K562 (cell line): ENCODE measurements around the gene MYEF2. TPM values are rescaled to one million over a fixed set of nuclear protein-coding genes. Genes with fewer than 3 reads are reported as not detected.

Experiments
- ATAC-seq: fragments of 200-7000 bp; cut with Tn5 transposase; 3 replicates; pipeline ENCODE4 v1.9.1; 2020; ENCODE audit warnings: moderate library complexity
- BruUV-seq: library from RNA; stranded (reverse); fragments of 400-500 nt; replicated peaks from 2 replicates; lab custom pipeline; 2021; lab: Mats Ljungman, UMichigan
- CTCF ChIA-PET: fragments of 300-600 bp; formaldehyde crosslinking; extraction: SDS; loops from one replicate; lab custom pipeline; 2021; ENCODE audit warnings: low intra/inter-chr PET ratio; lab: Yijun Ruan, JAX
- POLR2A ChIA-PET: fragments of 300-600, 350-650 bp; sonication (Branson Sonifier 250); formaldehyde crosslinking; extraction: SDS; loops from one replicate; lab custom pipeline; 2021; ENCODE audit warnings: antibody characterized with exemption, inconsistent platforms; lab: Yijun Ruan, JAX
- DNase-seq, 4 experiments: peaks; one replicate each; pipeline versions ENCODE4 v3.0.0 to v3.0.0-alpha.2; 2011 to 2018; ENCODE audit warnings: low spot score in 3 of 4, mixed read lengths in 3 of 4; ENCODE audit errors: extremely low read depth in 1 of 4
- FAIRE-seq: peaks from 2 replicates; lab custom pipeline; 2011; peaks lifted over from hg19 to GRCh38; lab: Jason Lieb, UNC
- H2AFZ ChIP-seq: 2 replicates; pipeline ENCODE4 v1.6.0; 2011; ENCODE audit warnings: low read depth, low read length, control low read depth, inconsistent platforms
- H3K27ac ChIP-seq: fragments of 200-600 bp; 3 replicates; pipeline ENCODE4 v1.8.0; 2011; ENCODE audit warnings: low read depth, mild to moderate bottlenecking, control low read depth, inconsistent platforms, low read length, moderate library complexity, mixed read lengths; ENCODE audit errors: extremely low read depth
- H3K27me3 ChIP-seq, 2 experiments: fragments of 300-600 bp in 1 of 2; 2 replicates in 1 of 2; 3 replicates in 1 of 2; pipeline versions ENCODE4 v1.6.0 to v1.8.0; 2011; ENCODE audit warnings: inconsistent platforms in 2 of 2, low read length in 2 of 2, mild to moderate bottlenecking in 1 of 2, mixed read lengths in 1 of 2, moderate library complexity in 1 of 2; ENCODE audit not compliant: control insufficient read depth in 2 of 2, insufficient read depth in 2 of 2
- H3K36me3 ChIP-seq: fragments of 300-600 bp; 3 replicates; pipeline ENCODE4 v1.8.0; 2011; ENCODE audit warnings: mild to moderate bottlenecking, low read length, inconsistent platforms; ENCODE audit not compliant: control insufficient read depth, insufficient read depth
- H3K4me1 ChIP-seq, 2 experiments: fragments of 200-600 bp in 1 of 2; replicated peaks in 1 of 2; 2 replicates in 1 of 2; 3 replicates in 1 of 2; pipeline versions ENCODE4 v1.5.1 to v1.8.0; 2011; ENCODE audit warnings: inconsistent platforms in 2 of 2, low read length in 2 of 2, mild to moderate bottlenecking in 1 of 2, mixed read lengths in 1 of 2, moderate library complexity in 1 of 2; ENCODE audit not compliant: control insufficient read depth in 2 of 2, insufficient read depth in 2 of 2
- H3K4me2 ChIP-seq: 2 replicates; pipeline ENCODE4 v1.6.1; 2011; ENCODE audit warnings: low read length, control low read depth, inconsistent platforms, mixed read lengths; ENCODE audit not compliant: insufficient read depth
- H3K4me3 ChIP-seq: fragments of 200-600 bp; sonication (generic), shearing (Covaris generic); 2 replicates; pipeline ENCODE4 v1.5.1; 2016; ENCODE audit warnings: control low read depth, inconsistent platforms
- H3K79me2 ChIP-seq: fragments of 200-600 bp; 3 replicates; pipeline ENCODE4 v1.8.0; 2011; ENCODE audit warnings: low read length, inconsistent platforms; ENCODE audit not compliant: control insufficient read depth, insufficient read depth
- H3K9ac ChIP-seq, 2 experiments: 2 replicates each; pipeline versions ENCODE4 v1.6.0 to v1.6.1; 2011; ENCODE audit warnings: low read depth in 2 of 2, low read length in 2 of 2, control low read depth in 1 of 2, inconsistent platforms in 1 of 2, mild to moderate bottlenecking in 1 of 2, mixed read lengths in 1 of 2; ENCODE audit not compliant: insufficient read depth in 1 of 2
- H3K9me1 ChIP-seq: one replicate; pipeline ENCODE4 v1.6.0; 2011; ENCODE audit warnings: inconsistent platforms, mild to moderate bottlenecking, low read length, moderate library complexity; ENCODE audit not compliant: control insufficient read depth, insufficient read depth
- H3K9me3 ChIP-seq: replicated peaks from 2 replicates; pipeline ENCODE4 v1.5.1; 2011; ENCODE audit warnings: low read depth, low read length, inconsistent platforms; ENCODE audit not compliant: control insufficient read depth, insufficient read depth
- H4K20me1 ChIP-seq: replicated peaks from 2 replicates; pipeline ENCODE4 v1.6.1; 2011; ENCODE audit warnings: low read length, inconsistent platforms, mixed read lengths; ENCODE audit not compliant: control insufficient read depth, insufficient read depth
- CHD2 ChIP-seq: IDR thresholded peaks from 2 replicates; pipeline ENCODE4 v1.6.1; 2011; ENCODE audit warnings: low read depth, low read length
- GATA2 ChIP-seq: sonication (generic); formaldehyde crosslinking; IDR thresholded peaks from 2 replicates; pipeline ENCODE4 v1.4.0; 2020; ENCODE audit warnings: mild to moderate bottlenecking, missing genetic modification reagents
- IFI16 ChIP-seq: fragments of 250-450 bp; sonication (Bioruptor Pico); IDR thresholded peaks from 2 replicates; pipeline ENCODE4 v2.1.2; 2022; ENCODE audit warnings: mild to moderate bottlenecking, inconsistent platforms
- KDM4B ChIP-seq, 2 experiments: fragments of 450-650 bp in 1 of 2; sonication (generic) in 1 of 2; IDR thresholded peaks; 2 replicates each; pipeline ENCODE4 v1.6.1; 2016 to 2017; ENCODE audit warnings: borderline replicate concordance in 2 of 2, antibody characterized with exemption in 1 of 2, low read depth in 1 of 2, mild to moderate bottlenecking in 1 of 2
- MAFF ChIP-seq: IDR thresholded peaks from 2 replicates; pipeline ENCODE4 v1.6.1; 2012; ENCODE audit warnings: low read length, improper control_type of control experiment
- RAD21 ChIP-seq, 2 experiments: fragments of 250-450 bp in 1 of 2; fragments of 450-650 bp in 1 of 2; sonication (Bioruptor Pico) in 1 of 2; formaldehyde crosslinking in 1 of 2; IDR thresholded peaks in 1 of 2; conservative IDR thresholded peaks in 1 of 2; 2 replicates each; pipeline versions ENCODE4 v1.4.0 to v1.8.0; 2020 to 2022; ENCODE audit warnings: mild to moderate bottlenecking in 2 of 2, moderate library complexity in 1 of 2
- TAF1 ChIP-seq: IDR thresholded peaks from 2 replicates; pipeline ENCODE4 v1.6.1; 2011; ENCODE audit warnings: mild to moderate bottlenecking, low read length, moderate library complexity; ENCODE audit not compliant: insufficient read depth, control insufficient read depth, severe bottlenecking; ENCODE audit errors: extremely low read depth
- TCFL5 ChIP-seq: fragments of 250-450 bp; sonication (Bioruptor Pico); conservative IDR thresholded peaks from 2 replicates; pipeline ENCODE4 v1.6.1; 2021; ENCODE audit warnings: mild to moderate bottlenecking, moderate library complexity, matching md5 sums
- YBX1 ChIP-seq: fragments of 450-650 bp; IDR thresholded peaks from 2 replicates; pipeline ENCODE4 v1.7.1; 2016; ENCODE audit warnings: mild to moderate bottlenecking
- ZNF408 ChIP-seq: fragments of 250-450 bp; sonication (Bioruptor Pico); IDR thresholded peaks from 2 replicates; pipeline ENCODE4 v1.4.0; 2020; ENCODE audit warnings: low read depth, mild to moderate bottlenecking, moderate library complexity
- ZNF586 ChIP-seq: fragments of 450-650 bp; formaldehyde crosslinking; conservative IDR thresholded peaks from 2 replicates; pipeline ENCODE4 v1.4.0; 2020; ENCODE audit warnings: mild to moderate bottlenecking, moderate library complexity
- WGBS: fragments of 100-300 bp; shearing (Covaris generic); methylation state at CpG from one replicate; pipeline ENCODE4 v1.1.6; 2016; ENCODE audit warnings: low coverage, mixed read lengths; ENCODE audit not compliant: insufficient coverage; ENCODE audit errors: missing lambda C conversion rate; 5-methylcytosine and 5-hydroxymethylcytosine counted together
- in situ Hi-C: fragments of 300-500 bp; cut with MboI; formaldehyde crosslinking; loops from 4 replicates; pipeline ENCODE4 v1.15.0; 2018; ENCODE audit warnings: inconsistent platforms, mixed read lengths
- intact Hi-C: fragments of 100-400 bp; cut with micrococcal nuclease; formaldehyde crosslinking; loops from 2 replicates; pipeline ENCODE4 v1.14.2; 2022
- polyA plus RNA-seq, 8 experiments: library from polyadenylated mRNA; depleted of rRNA in 4 of 8; stranded (reverse) in 5 of 8; unstranded in 3 of 8; fragments of >200 nt; fragmentation: Nextera tagmentation in 2 of 8; fragmentation: Illumina TruSeq in 1 of 8; extraction: Ambion mirVana in 2 of 8; extraction: Trizol in 1 of 8; gene quantifications; 2 replicates each; pipeline versions ENCODE4 v1.2.1 to v1.2.3, GENCODE V29; 2011 to 2014; ENCODE audit warnings: inconsistent platforms in 1 of 8, missing spikeins in 1 of 8
- total RNA-seq, 7 experiments: library from RNA; depleted of rRNA in 6 of 7; stranded (reverse); fragments of >200 nt in 6 of 7; fragmentation: Illumina TruSeq in 2 of 7; extraction: Trizol in 2 of 7; gene quantifications; 2 replicates each; pipeline versions ENCODE4 v1.2.1 to v1.2.3, GENCODE V29; 2011 to 2021; ENCODE audit warnings: low replicate concordance in 1 of 7
- TF ChIP-seq, protein P1 (sequence below): conservative IDR thresholded peaks from 2 replicates; pipeline ENCODE4 v1.6.1; 2011; ENCODE audit warnings: low read depth, mild to moderate bottlenecking, low read length; ENCODE audit not compliant: control insufficient read depth

The MYEF2 gene
- total and polyA plus RNA-seq, 9 of the 15 experiments (the other 6 are each of a cell fraction or from before 2014, with no cell fraction given): 0.03 to 0.82 (median 0.19) TPM

DNA sequence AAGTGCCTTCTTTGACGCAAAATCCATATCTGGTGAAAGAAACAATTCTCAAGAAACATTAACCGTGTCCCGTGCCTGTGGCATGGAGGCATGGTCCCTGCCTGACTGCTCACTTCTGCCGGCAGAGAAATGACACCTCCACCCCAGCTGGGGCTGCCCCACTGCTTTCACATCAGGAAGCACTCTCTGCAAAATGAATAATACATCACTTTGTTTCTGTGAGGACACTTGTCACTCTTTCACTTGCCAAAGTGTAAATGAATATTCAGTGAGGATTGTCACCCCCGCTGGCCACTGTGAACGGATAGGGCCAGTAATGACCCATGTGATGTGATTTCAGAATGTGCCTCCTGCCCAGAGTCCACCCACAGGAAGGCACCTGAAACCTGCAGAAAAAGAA lies 88.4 kb downstream of the MYEF2 start (continued):
- TF ChIP-seq, protein P1, sequence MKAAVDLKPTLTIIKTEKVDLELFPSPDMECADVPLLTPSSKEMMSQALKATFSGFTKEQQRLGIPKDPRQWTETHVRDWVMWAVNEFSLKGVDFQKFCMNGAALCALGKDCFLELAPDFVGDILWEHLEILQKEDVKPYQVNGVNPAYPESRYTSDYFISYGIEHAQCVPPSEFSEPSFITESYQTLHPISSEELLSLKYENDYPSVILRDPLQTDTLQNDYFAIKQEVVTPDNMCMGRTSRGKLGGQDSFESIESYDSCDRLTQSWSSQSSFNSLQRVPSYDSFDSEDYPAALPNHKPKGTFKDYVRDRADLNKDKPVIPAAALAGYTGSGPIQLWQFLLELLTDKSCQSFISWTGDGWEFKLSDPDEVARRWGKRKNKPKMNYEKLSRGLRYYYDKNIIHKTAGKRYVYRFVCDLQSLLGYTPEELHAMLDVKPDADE: no peak
- TF ChIP-seq GATA2 (no peak), IFI16 (no peak), YBX1 (no peak)

DNA sequence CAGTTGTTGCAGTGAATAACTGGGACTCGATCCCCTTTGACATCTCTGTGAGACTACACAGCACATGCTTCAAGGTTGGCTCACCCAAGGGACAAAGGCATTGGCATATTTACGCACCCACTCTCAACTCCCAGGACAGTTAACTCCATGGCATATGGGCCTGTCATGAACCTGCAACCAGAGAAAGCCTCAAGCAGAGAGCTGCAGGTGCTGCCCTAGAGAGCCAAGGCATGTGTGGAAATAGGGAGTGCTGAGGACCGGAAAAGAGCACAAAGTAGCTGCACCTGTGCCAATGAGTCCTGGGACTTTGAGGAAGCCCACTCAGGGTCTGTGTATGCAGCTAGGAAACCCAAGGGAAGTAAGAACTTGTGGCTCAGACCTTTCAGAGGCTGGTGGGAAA lies 90.3 kb downstream of the MYEF2 start:
- intact Hi-C loops (no loop called here), in situ Hi-C loops (no loop called here)
- no peak overlapping the region for H3K27ac ChIP-seq
- TF ChIP-seq CHD2 (no peak), ZNF586 (no peak), KDM4B (IDR thresholded peaks at IDR 0.05; ENCODE audit: borderline replicate concordance in 2 of 2, low read depth in 1 of 2) (no peak), MAFF (no peak), TCFL5 (no peak), ZNF408 (CRISPR knock-in tag) (no peak), RAD21 (CRISPR knock-in tag; conservative IDR thresholded peaks at IDR 0.05 in 1 of 2, IDR thresholded peaks at IDR 0.05 in 1 of 2) (no peak), IFI16 (no peak), TAF1 (no peak)
- no peaks in the 10 kb centered on the region for H3K9me1 ChIP-seq
- H3K4me3 ChIP-seq: no peak overlapping the region
- no peaks in the 10 kb centered on the region for H3K36me3 ChIP-seq
- H3K4me1 ChIP-seq: no peaks in the 10 kb centered on the region
- H3K4me2 ChIP-seq: no peak overlapping the region
- no peak for ATAC-seq
- H4K20me1 ChIP-seq: no peaks in the 10 kb centered on the region
- H3K79me2 ChIP-seq: no peaks in the 10 kb centered on the region
- no peak for FAIRE-seq
- BruUV-seq: no TSS peak
- POLR2A ChIA-PET: no interaction called here
- CTCF ChIA-PET: no interaction called here
- H3K27me3 ChIP-seq: no peaks in the 10 kb centered on the region
- no peak overlapping the region for H3K9ac ChIP-seq
- H2AFZ ChIP-seq: no peak overlapping the region
- no peak for DNase-seq
- WGBS: 8% methylated on average over 3 of the region's 3 CpGs
- no peaks in the 10 kb centered on the region for H3K9me3 ChIP-seq
